ENCODE data around the gene CCL19. TPM values are rescaled to one million over a fixed set of nuclear protein-coding genes. Genes with fewer than 3 reads are reported as not detected.

The CCL19 gene
- total and polyA plus RNA-seq, 2 of the 8 experiments (the other 6 are each of a cell fraction or from before 2014, with no cell fraction given), result not detected

- H3K23me2 ChIP-seq (ENCODE audit: low read depth, low read length), result no peaks in the 10 kb centered on the region
- WGBS, 2 experiments (ENCODE audit: extremely low coverage in 1 of 2, insufficient coverage in 1 of 2, insufficient read length in 1 of 2, insufficient replicate concordance in 2 of 2, low coverage in 1 of 2, low lambda C conversion rate in 2 of 2, missing lambda C conversion rate in 1 of 2), result 89% methylated on average over 14 of the region's 14 CpGs; no CpG with 5 or more reads in 1 of the 2 experiments
- no peak overlapping the region for H3K4ac ChIP-seq (replicated peaks; ENCODE audit: insufficient read length, low read depth, low read length)
- H4K20me1 ChIP-seq (replicated peaks in 1 of 2; ENCODE audit: control insufficient read depth in 1 of 2, insufficient read depth in 2 of 2, low read length in 2 of 2), result no peaks in the 10 kb centered on the region
- no peaks in the 10 kb centered on the region for H3K9me3 ChIP-seq (ENCODE audit: insufficient read depth in 2 of 2, low read depth in 1 of 2, low read length in 1 of 2)
- no peaks in the 10 kb centered on the region for H3K79me1 ChIP-seq (ENCODE audit: low read depth, low read length)
- no peak overlapping the region for H3K4me3 ChIP-seq (ENCODE audit: extremely low read depth in 1 of 4, insufficient read depth in 2 of 4, low read depth in 3 of 4, low read length in 4 of 4)
- no peak overlapping the region for H2AK5ac ChIP-seq (ENCODE audit: low read depth, low read length)
- no peak overlapping the region for H3K23ac ChIP-seq (ENCODE audit: insufficient read length)
- H3K14ac ChIP-seq (ENCODE audit: insufficient read length), result no peak overlapping the region
- H3K79me2 ChIP-seq (ENCODE audit: control insufficient read depth in 1 of 2, insufficient read depth in 2 of 2, low read length in 2 of 2), result no peaks in the 10 kb centered on the region
- no peak overlapping the region for H4K8ac ChIP-seq (ENCODE audit: extremely low read depth, insufficient read depth, low read length)
- no peak overlapping the region for H3K4me2 ChIP-seq (ENCODE audit: insufficient read depth in 1 of 2, low read depth in 2 of 2, low read length in 2 of 2)
- H3K56ac ChIP-seq (replicated peaks; ENCODE audit: insufficient read length, low read depth, low read length), result no peak overlapping the region
- H2BK12ac ChIP-seq (ENCODE audit: low read depth, low read length), result no peak overlapping the region
- CTCF ChIA-PET (ENCODE audit: partially characterized antibody), result interaction anchor here (1.0 to 15.2 kb wide), 3 partner anchors 17 to 57 kb away, joined by 3 to 277 read pairs (median 3); partner anchors contain the start of genes GALT and SIGMAR1
- no peaks in the 10 kb centered on the region; a peak in 1 of 7 replicates for H3K27me3 ChIP-seq (replicated peaks in 1 of 4; ENCODE audit: control insufficient read depth in 3 of 4, extremely low read depth in 1 of 4, insufficient read depth in 3 of 4, low read length in 3 of 4)
- H4K91ac ChIP-seq (replicated peaks; ENCODE audit: insufficient read length, low read length), result no peak overlapping the region
- DNase-seq (ENCODE audit: low read depth in 1 of 2, low spot score in 2 of 2) (no peak), FAIRE-seq (no peak)
- no peak overlapping the region for H3K18ac ChIP-seq (ENCODE audit: extremely low read depth, low read length)
- H2BK15ac ChIP-seq (ENCODE audit: low read length), result no peak overlapping the region
- H2BK120ac ChIP-seq (replicated peaks; ENCODE audit: low read depth, low read length), result no peak overlapping the region
- H3K36me3 ChIP-seq (ENCODE audit: control insufficient read depth in 2 of 4, insufficient read depth in 4 of 4, low read length in 3 of 4), result no peaks in the 10 kb centered on the region
- no peak overlapping the region for H2BK5ac ChIP-seq (ENCODE audit: low read depth, low read length)
- H2BK20ac ChIP-seq (ENCODE audit: low read length), result no peak overlapping the region
- H4K5ac ChIP-seq (ENCODE audit: insufficient read length, low read depth, low read length), result no peak overlapping the region
- no peak overlapping the region for H2AFZ ChIP-seq (ENCODE audit: low read length)
- no peak overlapping the region for H3K27ac ChIP-seq (ENCODE audit: low read depth, low read length)
- H3K4me1 ChIP-seq (replicated peaks in 1 of 4; ENCODE audit: control insufficient read depth in 3 of 4, insufficient read depth in 4 of 4, low read length in 3 of 4), result peaks cover under 1 to 8% (median 4%) of the 10 kb centered on the region in 4 experiments; a peak in 6 of 7 replicates
- POLR2A ChIA-PET (ENCODE audit: partially characterized antibody), result interaction anchor here (7.7 to 12.8 kb wide), 2 partner anchors 9 to 24 kb away, joined by 92 to 127 read pairs; partner anchors contain the start of genes ARID3C, GALT, IL11RA and SIGMAR1
- H3K9ac ChIP-seq (replicated peaks in 1 of 4; ENCODE audit: extremely low read depth in 1 of 4, low read depth in 3 of 4, low read length in 3 of 4), result no peak overlapping the region
- TF ChIP-seq HDAC6 (IDR thresholded peaks at IDR 0.05; ENCODE audit: low read depth, low read length) (no peak), SP4 (IDR thresholded peaks at IDR 0.05; ENCODE audit: low read length) (no peak), BRCA1 (IDR thresholded peaks at IDR 0.05; ENCODE audit: low read depth, low read length) (no peak), KDM1A (IDR thresholded peaks at IDR 0.05; ENCODE audit: borderline replicate concordance, low read length) (no peak), SIN3A (conservative IDR thresholded peaks at IDR 0.05 in 1 of 2, IDR thresholded peaks at IDR 0.05 in 1 of 2; ENCODE audit: low read depth in 1 of 2, low read length in 2 of 2) (no peak)
Observed at GRCh38 chr9:34658461-34658860, 32.6 kb downstream of the CCL19 start.
